ENCODE measurements around the gene EYA3.

EYA3 gene

GRCh38 chr1:28071813-28072212 lies 16.6 kb downstream of the EYA3 start:
- no peak for DNase-seq (ENCODE audit: low read depth)

- no peak for DNase-seq (ENCODE audit: low read depth)
These were observed 17.5 kb downstream of the EYA3 start for GRCh38 chr1:28070725-28071593.

DNA sequence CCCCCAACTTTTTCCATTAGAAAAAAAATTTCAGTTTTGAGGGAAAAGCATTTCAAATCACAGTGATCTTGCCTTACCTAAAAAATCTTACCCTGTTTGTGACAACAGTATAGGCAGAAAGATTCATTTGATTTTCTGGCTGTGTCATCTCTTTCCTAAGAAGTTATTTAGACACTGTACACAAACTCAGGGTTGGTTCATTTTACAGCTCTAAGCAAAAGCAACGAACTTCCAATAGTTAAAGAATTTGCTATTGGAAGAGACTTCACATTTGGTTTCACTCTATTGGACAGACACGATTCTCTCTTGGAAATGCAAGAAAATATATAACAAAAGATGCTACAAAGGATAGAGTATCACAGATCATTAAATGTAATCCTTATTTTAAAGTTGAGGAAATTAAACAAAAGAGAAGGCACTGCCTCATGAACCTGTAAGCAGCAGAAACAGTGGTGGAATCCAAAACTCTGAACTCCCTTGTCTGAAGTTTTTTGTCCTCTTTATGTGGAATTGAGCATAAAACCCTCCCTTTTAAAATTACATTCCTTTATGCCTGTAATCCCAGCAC lies 20.8 kb downstream of the EYA3 start:
- no peak for DNase-seq (ENCODE audit: low read depth)

- no peak for DNase-seq (ENCODE audit: low read depth)
These were observed 21.8 kb downstream of the EYA3 start for GRCh38 chr1:28066393-28067154.

GRCh38 chr1:28064064-28064463 lies 24.3 kb downstream of the EYA3 start:
- no peak for DNase-seq (ENCODE audit: low read depth)

GRCh38 chr1:28062806-28063205 lies 25.6 kb downstream of the EYA3 start:
- no peak for DNase-seq (ENCODE audit: low read depth)

DNA sequence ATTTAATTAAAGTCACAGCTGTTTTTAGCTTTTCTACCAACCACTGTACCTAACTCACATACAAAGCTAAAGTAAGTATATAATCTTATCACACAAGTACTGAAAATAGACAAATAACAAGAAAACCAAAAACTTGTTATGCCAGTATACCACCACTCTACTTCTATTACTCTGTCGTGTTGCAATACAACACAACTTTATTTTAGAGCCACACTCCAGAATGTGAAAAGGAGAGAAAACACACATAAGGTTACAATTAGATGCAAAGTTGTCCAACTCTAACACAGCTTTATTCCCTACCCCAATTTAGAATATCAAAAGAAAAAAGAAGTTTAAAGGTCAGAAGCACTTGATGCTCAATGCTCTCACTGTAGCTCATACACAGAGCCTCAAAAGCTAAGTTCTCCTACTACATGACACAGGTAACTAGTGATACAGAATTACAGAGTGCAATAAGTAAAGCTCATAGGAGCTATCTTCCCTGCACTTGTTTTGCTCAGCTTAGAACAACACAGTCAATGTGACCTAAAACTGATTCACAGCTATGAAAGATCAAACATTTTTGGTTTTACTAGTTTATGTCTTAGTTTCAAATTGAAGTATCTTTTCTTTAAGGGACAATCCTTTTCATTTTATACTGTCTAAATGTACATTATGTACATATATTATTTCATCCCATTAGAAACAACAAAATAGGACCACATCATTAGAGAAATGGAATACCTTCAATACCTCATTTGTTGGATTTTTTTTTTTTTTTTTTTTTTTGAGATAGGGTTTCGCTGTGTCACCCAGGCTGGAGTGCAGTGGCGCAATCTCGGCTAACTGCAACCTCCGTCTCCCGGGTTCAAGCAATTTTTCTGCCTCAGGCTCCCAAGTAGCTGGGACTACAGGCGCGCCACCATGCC lies 29.2 kb downstream of the EYA3 start:
- DNase-seq (ENCODE audit: low read depth), result no peak

DNA sequence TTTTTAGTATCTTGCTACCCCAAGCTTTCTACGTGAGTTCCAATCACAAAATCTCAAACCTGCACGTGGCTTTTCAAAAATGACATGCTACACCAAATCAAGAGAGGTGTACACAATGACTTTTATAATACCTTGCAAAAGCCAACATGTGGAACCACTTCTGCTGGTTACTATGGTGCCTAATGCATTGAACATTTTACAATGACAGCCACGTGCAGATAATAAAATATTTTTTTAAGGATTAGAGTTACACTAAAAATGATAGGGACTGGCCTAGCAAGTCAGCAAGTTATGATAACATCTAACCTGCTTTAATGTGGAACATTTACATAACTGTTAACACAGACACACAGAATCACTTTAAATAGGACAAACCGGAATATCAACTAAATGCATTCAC lies 30.2 kb downstream of the EYA3 start:
- no peak for DNase-seq (ENCODE audit: low read depth)

DNA sequence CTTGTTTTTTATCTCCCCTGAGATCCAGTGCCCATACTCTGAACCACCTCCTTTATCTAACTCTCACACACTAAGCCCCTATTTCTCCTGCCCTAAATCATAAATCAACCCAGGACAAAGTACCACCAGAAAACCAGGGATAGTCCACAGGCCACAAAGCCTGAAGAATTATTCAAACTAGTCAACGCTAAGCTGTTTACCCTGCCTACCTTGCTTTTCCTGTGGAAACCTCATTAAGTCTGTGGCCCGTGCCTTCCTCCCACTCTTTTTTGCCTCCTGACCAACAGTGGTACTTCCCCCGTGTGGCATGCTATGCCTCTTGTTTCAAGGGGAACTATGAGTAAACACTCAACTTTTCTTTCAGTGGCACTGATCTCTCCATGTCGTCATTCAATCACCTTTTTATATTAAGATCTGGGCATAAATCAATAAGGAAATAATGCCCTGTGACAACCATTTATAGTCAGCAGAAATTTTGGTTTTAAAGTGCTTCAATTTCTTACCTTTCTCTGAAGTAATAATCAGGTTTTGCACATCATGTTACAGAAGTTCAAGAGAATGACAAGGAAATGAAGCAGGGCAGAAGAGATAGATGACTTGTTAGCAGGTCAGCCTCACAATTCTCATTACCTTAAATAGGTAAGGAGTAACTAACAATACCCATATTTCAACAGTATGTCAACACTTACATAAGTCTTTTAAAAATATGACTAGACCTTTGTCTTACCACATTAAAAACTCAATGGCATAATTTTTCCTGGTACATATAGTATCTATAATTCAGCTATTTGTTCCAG lies 32.1 kb downstream of the EYA3 start:
- no peak for DNase-seq (ENCODE audit: low read depth)

GRCh38 chr1:28050776-28051175 lies 37.6 kb downstream of the EYA3 start:
- DNase-seq (ENCODE audit: low read depth), result no peak

- DNase-seq (ENCODE audit: low read depth), result no peak
These were observed 41.7 kb downstream of the EYA3 start for GRCh38 chr1:28046716-28047115.

DNA sequence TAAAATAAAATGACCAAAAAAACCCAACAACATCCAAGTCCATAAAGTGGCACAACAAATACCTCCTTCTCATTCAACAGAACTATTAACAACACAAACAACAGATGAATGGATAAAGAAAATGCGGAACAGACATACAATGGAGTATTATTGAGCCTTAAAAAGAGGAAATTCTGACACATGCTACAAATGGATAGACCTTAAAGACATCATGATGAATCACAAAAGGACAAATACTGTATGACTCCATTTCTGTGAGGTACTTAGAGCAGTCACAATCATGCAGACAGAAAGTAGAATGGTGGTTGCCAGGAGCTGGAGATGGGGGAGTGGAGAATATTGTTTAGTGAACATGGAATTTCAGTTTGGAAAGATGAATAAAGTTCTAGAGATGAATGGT lies 42.6 kb downstream of the EYA3 start:
- no peak for DNase-seq (ENCODE audit: low read depth)

DNA sequence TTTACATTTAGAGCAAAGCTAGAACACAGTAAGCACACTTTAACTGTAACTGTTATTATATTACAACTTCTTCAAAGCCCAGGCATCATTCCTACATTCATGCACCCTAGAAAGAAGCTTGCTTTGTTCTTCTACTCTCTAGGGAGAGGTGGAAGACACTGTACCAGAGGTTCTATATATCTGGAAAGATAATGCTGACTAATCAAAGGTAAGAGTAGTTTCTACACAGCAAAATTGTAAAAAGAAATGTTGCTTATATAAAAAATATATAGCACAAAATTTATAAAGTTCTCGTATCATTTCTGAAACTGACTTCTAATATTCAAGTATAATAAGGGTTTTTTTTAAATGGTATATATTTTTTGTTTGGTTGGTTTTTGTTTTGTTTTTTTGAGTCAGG lies 44.0 kb downstream of the EYA3 start:
- DNase-seq (ENCODE audit: low read depth), result no peak

- no peak for DNase-seq (ENCODE audit: low read depth)
These were observed 49.1 kb downstream of the EYA3 start for GRCh38 chr1:28039341-28039740.

GRCh38 chr1:28037946-28038345 lies 50.5 kb downstream of the EYA3 start:
- DNase-seq (ENCODE audit: low read depth), result no peak

DNA sequence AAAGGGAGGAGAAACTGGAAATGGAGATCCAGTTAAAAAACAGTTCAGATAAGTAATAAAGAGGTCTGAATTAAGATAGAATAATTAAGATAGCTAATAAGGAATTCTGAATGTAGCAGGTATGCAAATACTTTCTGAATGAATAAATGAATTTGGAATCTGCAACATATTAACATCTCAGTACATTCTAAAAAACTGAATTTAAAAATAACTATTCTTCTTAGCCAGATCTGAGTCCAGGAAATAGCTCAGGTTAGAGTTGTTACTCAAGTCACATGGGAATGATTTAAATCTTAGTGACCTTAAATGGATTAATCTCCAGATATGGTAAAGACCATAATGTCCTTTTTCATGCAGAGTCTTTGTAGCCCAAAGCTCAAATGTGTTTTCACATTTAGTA lies 51.2 kb downstream of the EYA3 start:
- DNase-seq (ENCODE audit: low read depth), result no peak

- DNase-seq (ENCODE audit: low read depth), result no peak
These were observed 52.0 kb downstream of the EYA3 start for GRCh38 chr1:28036431-28036830.

- DNase-seq (ENCODE audit: low read depth), result no peak
These were observed 53.0 kb downstream of the EYA3 start for GRCh38 chr1:28035420-28035819.

DNA sequence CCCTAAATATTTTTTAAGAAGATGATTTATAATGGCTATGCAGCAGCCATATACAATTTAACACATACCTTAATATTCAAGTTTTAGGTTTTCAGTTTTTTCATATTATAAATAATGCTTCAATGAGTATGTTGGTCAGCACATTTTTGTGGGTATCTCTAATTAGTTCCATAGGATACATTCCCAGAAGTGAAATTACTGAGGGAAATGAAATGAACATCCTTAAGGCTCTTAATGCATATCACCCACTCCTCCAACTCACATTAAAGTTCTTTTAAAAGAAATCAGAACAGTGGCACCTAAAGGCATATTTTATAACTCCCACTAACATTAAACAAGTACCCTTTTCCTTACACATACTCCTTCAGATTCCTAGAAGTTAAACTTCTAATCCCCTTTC lies 56.1 kb downstream of the EYA3 start:
- no peak for DNase-seq (ENCODE audit: low read depth)

DNA sequence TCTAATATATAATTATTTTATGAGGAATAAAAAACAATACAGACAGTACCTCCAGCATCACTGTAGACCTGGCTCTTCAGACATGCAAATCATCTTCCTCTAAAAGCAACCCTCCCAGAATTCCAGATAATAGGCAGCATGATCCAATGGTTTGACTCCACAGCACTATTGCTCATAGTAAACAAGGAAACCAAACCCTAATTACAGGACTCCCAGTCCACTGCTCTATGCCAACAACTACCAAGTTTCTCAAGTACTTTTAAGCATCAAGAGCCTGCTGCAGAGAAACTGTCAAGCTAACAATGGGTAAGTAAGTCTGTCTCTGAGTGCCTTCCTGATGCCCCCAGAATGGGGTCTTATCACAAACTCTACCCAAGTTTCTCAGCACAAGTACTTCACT lies 57.2 kb downstream of the EYA3 start:
- DNase-seq (ENCODE audit: low read depth), result no peak

All from stimulated activated CD8-positive, alpha-beta memory T cell treated with anti-CD3 and anti-CD28 coated beads, Interleukin-15, amount 100 ng/mL, for 24 hours (primary cell).